Nasal cavity respiratory epithelium epithelial cell of viscerocranial mucosa (primary cell): Measurements from ENCODE around the gene ACOT8. TPM values are rescaled to one million over a fixed set of nuclear protein-coding genes. Genes with fewer than 3 reads are reported as not detected.

Source experiments
- total RNA-seq: library from RNA; depleted of rRNA; stranded (reverse); fragments of >200 nt; gene quantifications from 2 replicates; pipeline ENCODE4 v1.2.3, GENCODE V29; 2014

ACOT8 gene
- 23.9 and 29.3 TPM in 2 replicates for total RNA-seq

GRCh38 chr20:45857114-45857881 is at the start of gene ACOT8, which contains the start of gene ZSWIM3:
Gene ACOT8 (minus strand): TSS chr20:45857392. CDS start chr20:45857315, 77 bp downstream.
Gene ZSWIM3 (plus strand): TSS chr20:45857614. CDS start chr20:45857826, 212 bp downstream.

GRCh38 chr20:45890985-45891983 is 34.1 kb upstream of the ACOT8 start, which contains the start of the genes CTSA and NEURL2:
Gene CTSA (plus strand): TSS chr20:45891335. CDS start chr20:45891569, 234 bp downstream.
Gene NEURL2 (minus strand): TSS chr20:45891208. CDS start chr20:45890991, 217 bp downstream.

GRCh38 chr20:45887346-45887715 is 30.1 kb upstream of the ACOT8 start, which contains the start of gene SPATA25:
Gene SPATA25 (minus strand): TSS chr20:45887622. CDS start chr20:45887590, 32 bp downstream.

GRCh38 chr20:45880988-45881788 is 24.0 kb upstream of the ACOT8 start, which contains the start of gene ZSWIM1:
Gene ZSWIM1 (plus strand): TSS chr20:45881227. CDS start chr20:45882593, 1,366 bp downstream.

GRCh38 chr20:45833030-45833882 is 23.9 kb downstream of the ACOT8 start, which contains the start of gene SNX21:
Gene SNX21 (plus strand): TSS chr20:45833799. CDS start chr20:45833920, 121 bp downstream.

GRCh38 chr20:45827030-45827652 is 30.1 kb downstream of the ACOT8 start, which contains the start of gene TNNC2:
Gene TNNC2 (minus strand): TSS chr20:45827312. CDS start chr20:45827248, 64 bp downstream.

GRCh38 chr20:45812157-45813005 is 44.8 kb downstream of the ACOT8 start, which contains the start of gene UBE2C:
Gene UBE2C (plus strand): TSS chr20:45812644. CDS start chr20:45812696, 52 bp downstream.

Other genes starting within 250 kb of the ACOT8 start
- not detected in 2 replicates for gene WFDC10A, start 227.7 kb downstream of the ACOT8 start, total RNA-seq
- gene WFDC9, start 226.1 kb downstream of the ACOT8 start, total RNA-seq = not detected in 2 replicates
- gene WFDC11, start 187.2 kb downstream of the ACOT8 start, total RNA-seq = not detected in 2 replicates
- gene WFDC13, start 155.4 kb downstream of the ACOT8 start, total RNA-seq = not detected in 2 replicates
- not detected in 2 replicates for gene WFDC10B, start 152.4 kb downstream of the ACOT8 start, total RNA-seq
- gene SPINT4, start 135.0 kb downstream of the ACOT8 start, total RNA-seq = not detected in 2 replicates
- 0.43 TPM in 1 of 2 replicates, not detected in the other for gene WFDC3, start 65.5 kb downstream of the ACOT8 start, total RNA-seq
- gene DNTTIP1, start 65.4 kb downstream of the ACOT8 start, total RNA-seq = 14.9 and 16.1 TPM in 2 replicates
- 0.34 TPM in 1 of 2 replicates, not detected in the other for gene UBE2C, start 44.7 kb downstream of the ACOT8 start, total RNA-seq
- gene TNNC2, start 30.1 kb downstream of the ACOT8 start, total RNA-seq = not detected in 2 replicates
- 12.3 and 13.1 TPM in 2 replicates for gene SNX21, start 23.6 kb downstream of the ACOT8 start, total RNA-seq
- 3.1 and 4.6 TPM in 2 replicates for gene ZSWIM3, start 222 bp upstream of the ACOT8 start, total RNA-seq
- 3.8 and 5.2 TPM in 2 replicates for gene ZSWIM1, start 23.8 kb upstream of the ACOT8 start, total RNA-seq
- 0.34 and 1.00 TPM in 2 replicates for gene SPATA25, start 30.2 kb upstream of the ACOT8 start, total RNA-seq
- 1.7 and 1.9 TPM in 2 replicates for gene NEURL2, start 33.8 kb upstream of the ACOT8 start, total RNA-seq
- gene CTSA, start 33.9 kb upstream of the ACOT8 start, total RNA-seq = 18.8 and 72.7 TPM in 2 replicates
- gene PLTP, start 54.8 kb upstream of the ACOT8 start, total RNA-seq = 31.8 and 117 TPM in 2 replicates
- gene PCIF1, start 77.3 kb upstream of the ACOT8 start, total RNA-seq = 7.9 and 10.7 TPM in 2 replicates
- gene ZNF335, start 114.8 kb upstream of the ACOT8 start, total RNA-seq = 12.3 and 13.9 TPM in 2 replicates
- 2.1 and 5.1 TPM in 2 replicates for gene MMP9, start 151.5 kb upstream of the ACOT8 start, total RNA-seq
- 0.07 TPM in 1 of 2 replicates, not detected in the other for gene SLC12A5, start 171.8 kb upstream of the ACOT8 start, total RNA-seq
- gene NCOA5, start 232.6 kb upstream of the ACOT8 start, total RNA-seq = 8.5 and 16.7 TPM in 2 replicates